ENCODE results near the gene PCDH12. TPM values are rescaled to one million over a fixed set of nuclear protein-coding genes. Genes with fewer than 3 reads are reported as not detected.
A peak's percentile ranks its signal among the peaks of the same experiment; 100 is the strongest.

The PCDH12 gene
- total RNA-seq, 1 donor from 2014 or later, result not detected

DNA sequence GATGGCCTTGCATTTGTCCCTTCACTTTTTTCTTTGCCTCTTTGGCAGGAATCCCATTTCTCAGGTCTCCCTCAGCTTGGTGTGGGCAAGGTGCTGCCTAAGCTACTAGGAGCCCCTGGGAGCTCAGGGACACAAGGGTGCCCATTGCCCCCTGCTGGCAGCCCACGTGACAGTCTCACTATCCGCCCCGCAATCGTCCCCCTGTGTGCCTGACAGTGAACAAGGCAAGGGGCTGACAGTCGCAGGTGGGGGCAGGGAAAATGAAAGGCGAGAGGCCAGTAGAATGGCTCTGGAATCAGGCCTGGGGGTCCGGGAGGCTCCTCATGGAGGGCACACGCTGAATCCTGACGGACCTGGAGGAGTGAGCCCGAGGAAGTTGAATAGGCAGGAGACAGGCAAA is 2.0 kb upstream of the PCDH12 start:
- Histone ChIP-seq H3K79me2 (ENCODE audit: low read depth) (no peaks in the 10 kb centered on the region), H3K9ac (no peak overlapping the region), H2AFZ (replicated peaks) (no peak overlapping the region), H3K36me3 (no peaks in the 10 kb centered on the region), H4K20me1 (ENCODE audit: low read depth) (no peaks in the 10 kb centered on the region), H3K4me3 (no peak overlapping the region), H3K27me3 (no peaks in the 10 kb centered on the region), H3K4me2 (no peak overlapping the region), H3K27ac (no peak overlapping the region), H3K9me3 (ENCODE audit: low read depth) (no peaks in the 10 kb centered on the region), H3F3A (ENCODE audit: low read depth) (no peaks in the 10 kb centered on the region), H3K4me1 (peaks cover 5% of the 10 kb centered on the region)
- no peak for TF ChIP-seq EZH2 (IDR thresholded peaks at IDR 0.05)
- TF ChIP-seq, protein P1, sequence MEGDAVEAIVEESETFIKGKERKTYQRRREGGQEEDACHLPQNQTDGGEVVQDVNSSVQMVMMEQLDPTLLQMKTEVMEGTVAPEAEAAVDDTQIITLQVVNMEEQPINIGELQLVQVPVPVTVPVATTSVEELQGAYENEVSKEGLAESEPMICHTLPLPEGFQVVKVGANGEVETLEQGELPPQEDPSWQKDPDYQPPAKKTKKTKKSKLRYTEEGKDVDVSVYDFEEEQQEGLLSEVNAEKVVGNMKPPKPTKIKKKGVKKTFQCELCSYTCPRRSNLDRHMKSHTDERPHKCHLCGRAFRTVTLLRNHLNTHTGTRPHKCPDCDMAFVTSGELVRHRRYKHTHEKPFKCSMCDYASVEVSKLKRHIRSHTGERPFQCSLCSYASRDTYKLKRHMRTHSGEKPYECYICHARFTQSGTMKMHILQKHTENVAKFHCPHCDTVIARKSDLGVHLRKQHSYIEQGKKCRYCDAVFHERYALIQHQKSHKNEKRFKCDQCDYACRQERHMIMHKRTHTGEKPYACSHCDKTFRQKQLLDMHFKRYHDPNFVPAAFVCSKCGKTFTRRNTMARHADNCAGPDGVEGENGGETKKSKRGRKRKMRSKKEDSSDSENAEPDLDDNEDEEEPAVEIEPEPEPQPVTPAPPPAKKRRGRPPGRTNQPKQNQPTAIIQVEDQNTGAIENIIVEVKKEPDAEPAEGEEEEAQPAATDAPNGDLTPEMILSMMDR (IDR thresholded peaks at IDR 0.05), result no peak
- TF ChIP-seq EZH2phosphoT487 (IDR thresholded peaks at IDR 0.05), result no peak
- no peak overlapping the region for H3K4me3 Mint-ChIP-seq
- peak; percentile 33 for DNase-seq (ENCODE audit: low spot score)
- no peaks in the 10 kb centered on the region for H3K36me3 Mint-ChIP-seq
- no peaks in the 10 kb centered on the region for H3K9me3 Mint-ChIP-seq
- no peak overlapping the region for H3K27ac Mint-ChIP-seq
- H3K4me1 Mint-ChIP-seq, result peaks cover 32% of the 10 kb centered on the region
- H3K27me3 Mint-ChIP-seq (ENCODE audit: insufficient read depth, low read depth), result peaks cover 2% of the 10 kb centered on the region

DNA sequence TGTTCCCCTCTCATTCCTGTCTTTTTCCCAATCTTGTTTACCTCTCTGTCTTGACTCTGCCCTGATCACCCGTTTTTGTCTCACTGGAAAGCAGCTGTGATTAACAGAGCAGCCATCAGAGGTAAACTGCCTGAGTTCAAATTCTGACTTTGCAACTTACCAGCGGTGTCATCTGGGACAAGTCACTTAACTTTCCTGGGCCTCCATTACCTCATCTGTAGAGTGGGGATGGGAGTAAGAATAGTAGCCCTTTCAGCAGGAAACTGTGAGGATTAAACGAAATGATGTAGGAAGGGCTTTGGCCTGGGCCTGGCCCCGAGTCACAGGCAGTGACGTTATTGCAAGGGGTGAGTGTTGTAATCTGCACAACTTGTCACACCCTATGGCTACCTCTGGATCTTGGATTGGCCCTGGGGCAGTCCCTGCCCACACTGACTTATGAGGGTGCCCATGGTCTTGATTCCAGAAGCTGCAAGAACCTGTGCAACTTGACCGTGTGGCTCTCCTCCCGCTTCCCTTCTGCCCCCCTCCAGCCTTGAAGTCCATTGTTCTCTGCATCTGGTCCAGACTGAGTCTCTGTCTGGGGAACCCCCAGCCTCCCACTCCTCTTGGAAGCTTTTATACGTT is 657 bp upstream of the PCDH12 start:
- no peak overlapping the region for H3K27ac ChIP-seq

DNA sequence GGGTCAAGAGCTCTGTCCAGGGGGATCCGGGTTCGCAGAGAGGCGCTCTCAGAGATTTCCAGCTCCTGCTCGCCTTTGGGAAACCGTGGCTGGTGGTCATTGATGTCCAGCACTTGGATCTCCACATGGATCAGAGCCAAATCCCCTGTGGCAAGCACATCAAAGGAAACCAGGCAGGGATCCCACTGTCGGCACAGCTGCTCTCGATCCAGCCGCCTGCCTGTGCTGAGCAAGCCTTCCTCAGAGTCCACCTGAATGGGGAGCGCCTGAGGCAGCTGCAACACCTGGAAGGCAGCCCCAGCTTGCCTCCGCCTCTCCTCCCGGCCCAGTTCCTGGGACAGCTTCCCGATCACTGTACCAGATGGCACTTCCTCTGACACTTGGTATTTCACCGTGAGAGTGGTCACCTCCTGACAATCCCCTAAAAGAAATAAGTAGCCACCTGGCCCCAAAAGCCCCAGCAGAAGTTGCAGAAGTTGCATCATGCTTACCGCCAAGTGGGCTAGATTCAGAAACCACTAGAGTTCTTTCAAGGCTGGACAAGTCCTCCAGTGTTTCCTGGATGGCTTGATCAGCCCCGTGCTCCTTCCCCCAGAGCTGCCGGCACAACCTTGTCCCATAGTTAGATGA is 520 bp downstream of the PCDH12 start:
- no peak overlapping the region for H3K4me3 ChIP-seq
- H3K4me1 ChIP-seq, result peaks cover 5% of the 10 kb centered on the region
- no peaks in the 10 kb centered on the region for H3K9me3 Mint-ChIP-seq
- H3K36me3 Mint-ChIP-seq, result no peaks in the 10 kb centered on the region
- H3K4me1 Mint-ChIP-seq, result peaks cover 32% of the 10 kb centered on the region
- no peaks in the 10 kb centered on the region for H3K36me3 ChIP-seq
- H3K27me3 ChIP-seq, result no peaks in the 10 kb centered on the region
- TF ChIP-seq, protein P1 (IDR thresholded peaks at IDR 0.05), result no peak
- TF ChIP-seq EZH2 (IDR thresholded peaks at IDR 0.05) (no peak), EZH2phosphoT487 (IDR thresholded peaks at IDR 0.05) (no peak)
- H2AFZ ChIP-seq (replicated peaks), result no peak overlapping the region
- no peak overlapping the region for H3K27ac Mint-ChIP-seq
- H3F3A ChIP-seq (ENCODE audit: low read depth), result no peaks in the 10 kb centered on the region
- H3K4me2 ChIP-seq, result no peak overlapping the region
- no peaks in the 10 kb centered on the region for H3K9me3 ChIP-seq (ENCODE audit: low read depth)
- H4K20me1 ChIP-seq (ENCODE audit: low read depth), result no peaks in the 10 kb centered on the region
- H3K4me3 Mint-ChIP-seq, result peak overlapping the region; percentile 30
- DNase-seq (ENCODE audit: low spot score), result no peak
- H3K79me2 ChIP-seq (ENCODE audit: low read depth), result no peaks in the 10 kb centered on the region
- H3K27me3 Mint-ChIP-seq (ENCODE audit: insufficient read depth, low read depth), result peaks cover 6% of the 10 kb centered on the region
- H3K27ac ChIP-seq, result no peak overlapping the region
- no peak overlapping the region for H3K9ac ChIP-seq

More for the DNA sequence above, 657 bp upstream of the PCDH12 start:
- peaks cover 5% of the 10 kb centered on the region for H3K4me1 ChIP-seq
- H3K36me3 ChIP-seq, result no peaks in the 10 kb centered on the region
- Mint-ChIP-seq H3K9me3 (no peaks in the 10 kb centered on the region), H3K27ac (peak overlapping the region; percentile 57), H3K4me1 (peaks cover 32% of the 10 kb centered on the region), H3K27me3 (ENCODE audit: insufficient read depth, low read depth) (peaks cover 4% of the 10 kb centered on the region), H3K4me3 (no peak overlapping the region), H3K36me3 (no peaks in the 10 kb centered on the region)
- no peaks in the 10 kb centered on the region for H3K27me3 ChIP-seq
- H3F3A ChIP-seq (ENCODE audit: low read depth), result no peaks in the 10 kb centered on the region
- no peaks in the 10 kb centered on the region for H4K20me1 ChIP-seq (ENCODE audit: low read depth)
- no peaks in the 10 kb centered on the region for H3K79me2 ChIP-seq (ENCODE audit: low read depth)
- no peak overlapping the region for H3K4me3 ChIP-seq
- no peak overlapping the region for H2AFZ ChIP-seq (replicated peaks)
- no peak overlapping the region for H3K9ac ChIP-seq
- DNase-seq (ENCODE audit: low spot score), result no peak
- no peak for TF ChIP-seq EZH2phosphoT487 (IDR thresholded peaks at IDR 0.05)
- TF ChIP-seq, protein P1 (IDR thresholded peaks at IDR 0.05), result no peak
- TF ChIP-seq EZH2 (IDR thresholded peaks at IDR 0.05), result no peak
- no peaks in the 10 kb centered on the region for H3K9me3 ChIP-seq (ENCODE audit: low read depth)
- no peak overlapping the region for H3K4me2 ChIP-seq

All from neural progenitor cell (in vitro differentiated cells).